ENCODE results near the gene MISP3. TPM values are rescaled to one million over a fixed set of nuclear protein-coding genes. Genes with fewer than 3 reads are reported as not detected.

Gene MISP3
- total RNA-seq, 1 experiment from 2014 or later, result 5.2 TPM

- Histone ChIP-seq H3K27me3 (replicated peaks; ENCODE audit: control insufficient read depth, insufficient read depth, low read length) (no peaks in the 10 kb centered on the region), H3K36me3 (ENCODE audit: control insufficient read depth, insufficient read depth, low read length) (no peaks in the 10 kb centered on the region), H3K4me3 (ENCODE audit: low read depth, low read length) (no peak overlapping the region), H3K4me1 (no peaks in the 10 kb centered on the region), H3K9me3 (no peaks in the 10 kb centered on the region)
- ChIA-PET CTCF (no interaction called here), POLR2A (no interaction called here)
- Mint-ChIP-seq H3K9me3 (ENCODE audit: unreplicated experiment) (no peaks in the 10 kb centered on the region), H3K27ac (ENCODE audit: unreplicated experiment) (no peak overlapping the region), H3K36me3 (ENCODE audit: insufficient read depth, unreplicated experiment) (peaks cover 6% of the 10 kb centered on the region), H3K4me1 (ENCODE audit: low read depth, unreplicated experiment) (no peaks in the 10 kb centered on the region), H3K27me3 (ENCODE audit: insufficient read depth, unreplicated experiment) (no peaks in the 10 kb centered on the region), H3K4me3 (ENCODE audit: unreplicated experiment) (no peak overlapping the region)
- TF ChIP-seq CTCF (IDR thresholded peaks at IDR 0.05; ENCODE audit: insufficient read depth in 1 of 2, low read depth in 1 of 2, low read length in 1 of 2, severe bottlenecking in 1 of 2, unreplicated experiment in 1 of 2), result no peak
- intact Hi-C loops (cut with micrococcal nuclease; ENCODE audit: unreplicated experiment), result no loop called here
- no peak for DNase-seq
- BruUV-seq (replicated peaks), result no TSS peak
Measured at GRCh38 chr19:14102102-14102696, 29.6 kb downstream of the MISP3 start.

- POLR2A ChIA-PET, result no interaction called here
- DNase-seq, result no peak
- intact Hi-C loops (cut with micrococcal nuclease; ENCODE audit: unreplicated experiment), result no loop called here
- Mint-ChIP-seq H3K9me3 (ENCODE audit: unreplicated experiment) (no peaks in the 10 kb centered on the region), H3K36me3 (ENCODE audit: insufficient read depth, unreplicated experiment) (peaks cover 6% of the 10 kb centered on the region), H3K27me3 (ENCODE audit: insufficient read depth, unreplicated experiment) (no peaks in the 10 kb centered on the region), H3K4me1 (ENCODE audit: low read depth, unreplicated experiment) (no peaks in the 10 kb centered on the region), H3K4me3 (ENCODE audit: unreplicated experiment) (no peak overlapping the region), H3K27ac (ENCODE audit: unreplicated experiment) (no peak overlapping the region)
- CTCF ChIA-PET, result no interaction called here
- no peaks in the 10 kb centered on the region for H3K27me3 ChIP-seq (replicated peaks; ENCODE audit: control insufficient read depth, insufficient read depth, low read length)
- H3K9me3 ChIP-seq, result no peaks in the 10 kb centered on the region
- TF ChIP-seq CTCF (IDR thresholded peaks at IDR 0.05; ENCODE audit: insufficient read depth in 1 of 2, low read depth in 1 of 2, low read length in 1 of 2, severe bottlenecking in 1 of 2, unreplicated experiment in 1 of 2), result no peak
- H3K4me1 ChIP-seq, result no peaks in the 10 kb centered on the region
- H3K36me3 ChIP-seq (ENCODE audit: control insufficient read depth, insufficient read depth, low read length), result no peaks in the 10 kb centered on the region
- BruUV-seq (replicated peaks), result no TSS peak
- H3K4me3 ChIP-seq (ENCODE audit: low read depth, low read length), result no peak overlapping the region
Measured at GRCh38 chr19:14102756-14103155, 30.2 kb downstream of the MISP3 start.

- ChIA-PET POLR2A (no interaction called here), CTCF (no interaction called here)
- no peaks in the 10 kb centered on the region for H3K9me3 ChIP-seq
- H3K27me3 ChIP-seq (replicated peaks; ENCODE audit: control insufficient read depth, insufficient read depth, low read length), result no peaks in the 10 kb centered on the region
- no peak overlapping the region for H3K4me3 ChIP-seq (ENCODE audit: low read depth, low read length)
- TF ChIP-seq CTCF (IDR thresholded peaks at IDR 0.05; ENCODE audit: insufficient read depth in 1 of 2, low read depth in 1 of 2, low read length in 1 of 2, severe bottlenecking in 1 of 2, unreplicated experiment in 1 of 2), result no peak
- Mint-ChIP-seq H3K36me3 (ENCODE audit: insufficient read depth, unreplicated experiment) (peaks cover under 1% of the 10 kb centered on the region), H3K4me3 (ENCODE audit: unreplicated experiment) (no peak overlapping the region), H3K4me1 (ENCODE audit: low read depth, unreplicated experiment) (no peaks in the 10 kb centered on the region), H3K27me3 (ENCODE audit: insufficient read depth, unreplicated experiment) (no peaks in the 10 kb centered on the region), H3K9me3 (ENCODE audit: unreplicated experiment) (no peaks in the 10 kb centered on the region), H3K27ac (ENCODE audit: unreplicated experiment) (no peak overlapping the region)
- no peak for DNase-seq
- H3K4me1 ChIP-seq, result no peaks in the 10 kb centered on the region
- no TSS peak for BruUV-seq (replicated peaks)
- intact Hi-C loops (cut with micrococcal nuclease; ENCODE audit: unreplicated experiment), result no loop called here
- H3K36me3 ChIP-seq (ENCODE audit: control insufficient read depth, insufficient read depth, low read length), result no peaks in the 10 kb centered on the region
Measured at GRCh38 chr19:14103310-14103709, 30.7 kb downstream of the MISP3 start.
